Neural cell (in vitro differentiated cells): ENCODE results near the gene RNF41.

ENCODE experiments used
- EP300 ChIP-seq: fragments of 450-650 bp; conservative IDR thresholded peaks from 2 replicates; pipeline ENCODE4 v1.6.1; 2014; ENCODE audit warnings: antibody characterized with exemption, mild to moderate bottlenecking, moderate library complexity; ENCODE audit not compliant: poor library complexity, severe bottlenecking
- EZH2 ChIP-seq: fragments of 200-600, 300-800 bp; shearing (Covaris generic), sonication (generic); IDR thresholded peaks from 2 replicates; pipeline ENCODE4 v1.6.1; 2014; ENCODE audit warnings: antibody characterized with exemption, low read length, borderline replicate concordance, mild to moderate bottlenecking; ENCODE audit not compliant: insufficient read depth, poor library complexity, severe bottlenecking
- MXI1 ChIP-seq: fragments of 450-650 bp; conservative IDR thresholded peaks from 2 replicates; pipeline ENCODE4 v1.6.1; 2014; ENCODE audit warnings: antibody characterized with exemption, mild to moderate bottlenecking; ENCODE audit not compliant: poor library complexity, severe bottlenecking
- TF ChIP-seq, protein P1 (sequence below): fragments of 450-650 bp; IDR thresholded peaks from 2 replicates; pipeline ENCODE4 v1.5.1; 2014; ENCODE audit warnings: antibody characterized with exemption, mild to moderate bottlenecking, moderate library complexity; ENCODE audit not compliant: poor library complexity, severe bottlenecking

DNA sequence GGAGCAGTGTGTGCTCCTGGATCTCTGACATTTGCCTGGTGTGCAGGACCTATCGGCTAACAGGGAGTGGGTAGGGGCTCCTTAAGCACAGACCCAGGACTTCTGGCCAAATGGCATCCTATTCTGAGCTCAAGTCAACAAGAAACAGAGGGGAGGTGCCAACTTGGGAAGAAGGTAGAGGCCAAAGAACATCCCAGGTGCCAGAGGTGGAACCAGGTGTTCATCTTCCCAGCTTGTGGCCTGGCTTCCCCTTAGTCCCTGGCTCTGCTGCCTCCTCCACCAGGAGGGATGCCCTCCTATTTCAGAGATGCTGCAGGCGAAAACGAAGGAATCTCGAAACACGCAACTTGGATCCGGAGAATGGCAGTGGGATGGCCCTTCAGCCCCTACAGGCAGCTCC, 14.4 kb upstream of the RNF41 start:
- no peak for TF ChIP-seq EP300
- TF ChIP-seq, protein P1, sequence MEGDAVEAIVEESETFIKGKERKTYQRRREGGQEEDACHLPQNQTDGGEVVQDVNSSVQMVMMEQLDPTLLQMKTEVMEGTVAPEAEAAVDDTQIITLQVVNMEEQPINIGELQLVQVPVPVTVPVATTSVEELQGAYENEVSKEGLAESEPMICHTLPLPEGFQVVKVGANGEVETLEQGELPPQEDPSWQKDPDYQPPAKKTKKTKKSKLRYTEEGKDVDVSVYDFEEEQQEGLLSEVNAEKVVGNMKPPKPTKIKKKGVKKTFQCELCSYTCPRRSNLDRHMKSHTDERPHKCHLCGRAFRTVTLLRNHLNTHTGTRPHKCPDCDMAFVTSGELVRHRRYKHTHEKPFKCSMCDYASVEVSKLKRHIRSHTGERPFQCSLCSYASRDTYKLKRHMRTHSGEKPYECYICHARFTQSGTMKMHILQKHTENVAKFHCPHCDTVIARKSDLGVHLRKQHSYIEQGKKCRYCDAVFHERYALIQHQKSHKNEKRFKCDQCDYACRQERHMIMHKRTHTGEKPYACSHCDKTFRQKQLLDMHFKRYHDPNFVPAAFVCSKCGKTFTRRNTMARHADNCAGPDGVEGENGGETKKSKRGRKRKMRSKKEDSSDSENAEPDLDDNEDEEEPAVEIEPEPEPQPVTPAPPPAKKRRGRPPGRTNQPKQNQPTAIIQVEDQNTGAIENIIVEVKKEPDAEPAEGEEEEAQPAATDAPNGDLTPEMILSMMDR, result no peak
- no peak for TF ChIP-seq EZH2
- no peak for TF ChIP-seq MXI1
